ENCODE results near the gene DAP.
"Not testable (repeated sequence)": the region's sequence is repeated elsewhere in the genome, so short reads cannot be mapped to it uniquely, and the experiment has no call there.

The DAP gene

GRCh38 chr5:10648806-10649665 lies 112.0 kb downstream of the DAP start:
- no peak for DNase-seq

GRCh38 chr5:10647640-10648039 lies 113.4 kb downstream of the DAP start:
- DNase-seq, result no peak

GRCh38 chr5:10645671-10646070 lies 115.4 kb downstream of the DAP start:
- no peak for DNase-seq

GRCh38 chr5:10645146-10645545 lies 115.9 kb downstream of the DAP start:
- no peak for DNase-seq

GRCh38 chr5:10644192-10644591 lies 116.8 kb downstream of the DAP start:
- no peak for DNase-seq

- DNase-seq, result no peak
Observed at GRCh38 chr5:10642367-10642766, 118.7 kb downstream of the DAP start.

GRCh38 chr5:10639846-10640368 lies 121.1 kb downstream of the DAP start:
- no peak for DNase-seq

GRCh38 chr5:10638723-10639122 lies 122.3 kb downstream of the DAP start:
- DNase-seq, result not testable (repeated sequence)

- DNase-seq, result no peak
Observed at GRCh38 chr5:10637944-10638343, 123.1 kb downstream of the DAP start.

GRCh38 chr5:10636363-10637142 lies 124.5 kb downstream of the DAP start:
- DNase-seq, result no peak

GRCh38 chr5:10635867-10636350 lies 125.1 kb downstream of the DAP start:
- DNase-seq, result no peak

GRCh38 chr5:10635257-10635866 lies 125.7 kb downstream of the DAP start:
- DNase-seq, result peak; percentile 62

GRCh38 chr5:10634562-10634961 lies 126.5 kb downstream of the DAP start:
- DNase-seq, result no peak

GRCh38 chr5:10634050-10634449 lies 127.0 kb downstream of the DAP start:
- DNase-seq, result no peak

- no peak for DNase-seq
Observed at GRCh38 chr5:10633271-10634049, 127.6 kb downstream of the DAP start.

GRCh38 chr5:10632110-10632761 lies 128.8 kb downstream of the DAP start:
- no peak for DNase-seq

- DNase-seq, result no peak
Observed at GRCh38 chr5:10631316-10631996, 129.6 kb downstream of the DAP start.

GRCh38 chr5:10630744-10631143 lies 130.3 kb downstream of the DAP start:
- DNase-seq, result not testable (repeated sequence)

GRCh38 chr5:10630126-10630525 lies 130.9 kb downstream of the DAP start:
- no peak for DNase-seq

GRCh38 chr5:10629682-10630081 lies 131.4 kb downstream of the DAP start:
- no peak for DNase-seq

Measured in KG1 (cell line).